PC-9 (cell line): Measurements from ENCODE around the gene CDK13.
"Not testable (repeated sequence)": the region's sequence is repeated elsewhere in the genome, so short reads cannot be mapped to it uniquely, and the experiment has no call there.

Source experiments
- EZH2 ChIP-seq: fragments of 200-600 bp; sonication (generic); IDR thresholded peaks from 2 replicates; pipeline ENCODE4 v1.8.0; 2017; ENCODE audit warnings: antibody characterized with exemption, low read depth
- TF ChIP-seq, protein P1 (sequence below): fragments of 200-600 bp; sonication (generic); conservative IDR thresholded peaks from 2 replicates; pipeline ENCODE4 v1.6.1; 2017; ENCODE audit warnings: mixed run types, antibody characterized with exemption, mild to moderate bottlenecking, moderate library complexity

GRCh38 chr7:40122100-40122939, 172.3 kb downstream of the CDK13 start:
- TF ChIP-seq, protein P1, sequence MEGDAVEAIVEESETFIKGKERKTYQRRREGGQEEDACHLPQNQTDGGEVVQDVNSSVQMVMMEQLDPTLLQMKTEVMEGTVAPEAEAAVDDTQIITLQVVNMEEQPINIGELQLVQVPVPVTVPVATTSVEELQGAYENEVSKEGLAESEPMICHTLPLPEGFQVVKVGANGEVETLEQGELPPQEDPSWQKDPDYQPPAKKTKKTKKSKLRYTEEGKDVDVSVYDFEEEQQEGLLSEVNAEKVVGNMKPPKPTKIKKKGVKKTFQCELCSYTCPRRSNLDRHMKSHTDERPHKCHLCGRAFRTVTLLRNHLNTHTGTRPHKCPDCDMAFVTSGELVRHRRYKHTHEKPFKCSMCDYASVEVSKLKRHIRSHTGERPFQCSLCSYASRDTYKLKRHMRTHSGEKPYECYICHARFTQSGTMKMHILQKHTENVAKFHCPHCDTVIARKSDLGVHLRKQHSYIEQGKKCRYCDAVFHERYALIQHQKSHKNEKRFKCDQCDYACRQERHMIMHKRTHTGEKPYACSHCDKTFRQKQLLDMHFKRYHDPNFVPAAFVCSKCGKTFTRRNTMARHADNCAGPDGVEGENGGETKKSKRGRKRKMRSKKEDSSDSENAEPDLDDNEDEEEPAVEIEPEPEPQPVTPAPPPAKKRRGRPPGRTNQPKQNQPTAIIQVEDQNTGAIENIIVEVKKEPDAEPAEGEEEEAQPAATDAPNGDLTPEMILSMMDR: not testable (repeated sequence)
- TF ChIP-seq EZH2: not testable (repeated sequence)
